ENCODE results near the gene CFAP57. TPM values are rescaled to one million over a fixed set of nuclear protein-coding genes. Genes with fewer than 3 reads are reported as not detected.
"Not testable (repeated sequence)": the region's sequence is repeated elsewhere in the genome, so short reads cannot be mapped to it uniquely, and the experiment has no call there.

The CFAP57 gene
- total and polyA plus RNA-seq, 8 donors, result 0.73 to 5.8 (median 3.5) TPM

DNA sequence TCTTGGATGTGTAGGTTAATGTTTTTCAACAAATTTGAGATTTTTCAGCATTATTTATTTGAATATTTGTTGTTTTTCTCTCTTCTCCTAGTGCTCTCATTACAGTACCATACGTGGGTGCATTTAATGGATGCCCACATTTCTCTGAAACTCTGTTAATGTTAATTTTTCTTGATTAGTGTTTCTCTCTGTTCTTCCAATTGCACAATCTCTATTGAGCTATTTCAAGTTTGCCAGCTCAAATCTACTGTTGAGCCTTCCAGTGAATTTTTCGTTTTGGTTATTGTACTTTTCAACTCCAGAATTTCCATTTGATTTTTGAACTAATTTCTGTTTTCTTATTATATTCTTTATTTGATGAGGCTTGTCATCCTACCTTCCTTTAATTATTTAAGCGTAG lies 31.7 kb downstream of the CFAP57 start:
- H3K9me3 ChIP-seq, result no peaks in the 10 kb centered on the region
- H3K36me3 ChIP-seq, result no peaks in the 10 kb centered on the region
- H3K27me3 ChIP-seq, result no peaks in the 10 kb centered on the region
- no peak overlapping the region for H3K27ac ChIP-seq
- TF ChIP-seq, protein P1, sequence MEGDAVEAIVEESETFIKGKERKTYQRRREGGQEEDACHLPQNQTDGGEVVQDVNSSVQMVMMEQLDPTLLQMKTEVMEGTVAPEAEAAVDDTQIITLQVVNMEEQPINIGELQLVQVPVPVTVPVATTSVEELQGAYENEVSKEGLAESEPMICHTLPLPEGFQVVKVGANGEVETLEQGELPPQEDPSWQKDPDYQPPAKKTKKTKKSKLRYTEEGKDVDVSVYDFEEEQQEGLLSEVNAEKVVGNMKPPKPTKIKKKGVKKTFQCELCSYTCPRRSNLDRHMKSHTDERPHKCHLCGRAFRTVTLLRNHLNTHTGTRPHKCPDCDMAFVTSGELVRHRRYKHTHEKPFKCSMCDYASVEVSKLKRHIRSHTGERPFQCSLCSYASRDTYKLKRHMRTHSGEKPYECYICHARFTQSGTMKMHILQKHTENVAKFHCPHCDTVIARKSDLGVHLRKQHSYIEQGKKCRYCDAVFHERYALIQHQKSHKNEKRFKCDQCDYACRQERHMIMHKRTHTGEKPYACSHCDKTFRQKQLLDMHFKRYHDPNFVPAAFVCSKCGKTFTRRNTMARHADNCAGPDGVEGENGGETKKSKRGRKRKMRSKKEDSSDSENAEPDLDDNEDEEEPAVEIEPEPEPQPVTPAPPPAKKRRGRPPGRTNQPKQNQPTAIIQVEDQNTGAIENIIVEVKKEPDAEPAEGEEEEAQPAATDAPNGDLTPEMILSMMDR (IDR thresholded peaks at IDR 0.05), result no peak
- intact Hi-C loops (cut with DNase I), result no loop called here
- ATAC-seq (no peak), DNase-seq (no peak)
- H3K4me3 ChIP-seq, result no peak overlapping the region
- H3K4me1 ChIP-seq, result peaks cover 8 to 17% of the 10 kb centered on the region in 2 donors

DNA sequence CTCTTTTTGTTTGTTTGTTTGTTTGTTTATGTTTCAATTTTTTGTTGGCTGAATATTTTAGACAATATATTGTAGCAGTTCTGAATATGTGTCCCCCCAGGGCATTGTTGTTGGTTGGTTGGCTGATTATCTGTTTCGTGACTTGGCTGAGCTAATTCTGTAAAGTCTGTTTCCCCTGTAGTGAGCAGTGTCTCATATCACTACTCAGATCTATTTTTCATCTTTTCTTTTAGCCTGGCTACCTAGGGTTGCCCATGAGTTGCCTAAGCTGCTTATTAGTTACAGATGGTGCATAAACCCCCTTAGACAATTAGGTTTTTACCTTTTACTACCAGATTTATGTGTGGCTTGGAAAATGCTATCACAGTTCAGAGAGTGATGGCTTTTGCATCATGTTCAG lies 32.3 kb downstream of the CFAP57 start:
- no peaks in the 10 kb centered on the region for H3K9me3 ChIP-seq
- TF ChIP-seq, protein P1 (IDR thresholded peaks at IDR 0.05), result no peak
- intact Hi-C loops (cut with DNase I), result no loop called here
- H3K27me3 ChIP-seq, result no peaks in the 10 kb centered on the region
- DNase-seq (no peak), ATAC-seq (no peak)
- H3K27ac ChIP-seq, result no peak overlapping the region
- no peaks in the 10 kb centered on the region for H3K36me3 ChIP-seq
- H3K4me3 ChIP-seq, result no peak overlapping the region
- H3K4me1 ChIP-seq, result peaks cover 8 to 17% of the 10 kb centered on the region in 2 donors

DNA sequence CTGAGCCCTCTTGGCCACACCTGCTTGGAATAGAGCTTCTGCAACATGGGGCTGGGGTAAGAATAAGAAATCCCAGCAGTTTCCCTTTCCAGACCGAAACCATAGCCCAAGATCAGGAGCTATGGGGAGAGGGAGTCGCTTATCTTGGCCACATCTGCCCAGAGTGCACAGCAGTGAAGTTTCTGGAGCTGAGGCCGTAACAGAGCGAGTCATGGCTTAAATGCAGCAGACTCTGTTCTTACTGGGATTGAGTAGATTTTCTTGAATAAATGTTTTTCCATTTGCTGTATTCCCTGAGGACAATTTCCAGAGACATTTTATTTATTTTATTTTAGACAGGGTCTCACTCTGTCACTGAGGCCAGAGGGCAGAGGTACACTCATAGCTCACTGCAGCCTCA lies 33.5 kb downstream of the CFAP57 start:
- H3K9me3 ChIP-seq, result no peaks in the 10 kb centered on the region
- DNase-seq (no peak), ATAC-seq (peak; percentile 19)
- H3K27ac ChIP-seq, result peak overlapping the region in 1 of 2 donors; percentile 71
- H3K4me3 ChIP-seq, result no peak overlapping the region
- peaks cover 8 to 17% of the 10 kb centered on the region in 2 donors for H3K4me1 ChIP-seq
- intact Hi-C loops (cut with DNase I), result no loop called here
- H3K27me3 ChIP-seq, result no peaks in the 10 kb centered on the region
- TF ChIP-seq, protein P1 (IDR thresholded peaks at IDR 0.05), result no peak
- H3K36me3 ChIP-seq, result no peaks in the 10 kb centered on the region

DNA sequence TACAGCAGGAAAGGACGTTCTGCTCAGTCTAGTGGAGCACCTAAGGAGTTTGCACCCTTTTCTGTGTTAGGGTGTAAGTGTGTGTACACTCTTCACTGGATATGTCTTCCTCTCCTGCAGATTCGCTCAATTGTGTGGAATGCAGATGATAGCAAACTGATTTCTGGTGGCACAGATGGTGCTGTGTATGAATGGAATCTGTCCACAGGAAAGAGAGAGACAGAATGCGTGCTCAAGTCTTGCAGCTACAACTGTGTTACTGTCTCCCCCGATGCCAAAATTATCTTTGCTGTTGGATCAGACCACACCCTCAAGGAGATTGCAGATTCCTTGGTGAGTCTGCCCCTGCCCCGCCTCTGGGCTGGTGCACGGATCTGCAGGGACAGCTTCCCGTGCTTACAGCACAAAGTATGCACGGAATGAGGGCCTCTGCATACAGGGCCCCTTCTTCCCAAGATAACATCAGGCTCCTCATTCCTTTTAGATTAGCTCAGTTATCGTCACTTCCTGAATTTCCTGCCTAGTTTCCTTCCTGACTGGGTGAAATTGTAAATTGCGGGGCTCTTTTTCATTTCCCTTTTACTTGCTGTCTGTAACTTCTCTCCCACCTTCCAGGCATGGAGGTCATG lies 34.6 kb downstream of the CFAP57 start:
- TF ChIP-seq, protein P1 (IDR thresholded peaks at IDR 0.05), result no peak
- H3K27me3 ChIP-seq, result no peaks in the 10 kb centered on the region
- H3K4me1 ChIP-seq, result peaks cover 8 to 17% of the 10 kb centered on the region in 2 donors
- intact Hi-C loops (cut with DNase I), result no loop called here
- H3K9me3 ChIP-seq, result no peaks in the 10 kb centered on the region
- H3K36me3 ChIP-seq, result no peaks in the 10 kb centered on the region
- DNase-seq (peak; percentile 31 to 78 (median 48)), ATAC-seq (peak; percentile 91)
- H3K27ac ChIP-seq, result peak overlapping the region; percentile 46 to 71
- H3K4me3 ChIP-seq, result no peak overlapping the region

DNA sequence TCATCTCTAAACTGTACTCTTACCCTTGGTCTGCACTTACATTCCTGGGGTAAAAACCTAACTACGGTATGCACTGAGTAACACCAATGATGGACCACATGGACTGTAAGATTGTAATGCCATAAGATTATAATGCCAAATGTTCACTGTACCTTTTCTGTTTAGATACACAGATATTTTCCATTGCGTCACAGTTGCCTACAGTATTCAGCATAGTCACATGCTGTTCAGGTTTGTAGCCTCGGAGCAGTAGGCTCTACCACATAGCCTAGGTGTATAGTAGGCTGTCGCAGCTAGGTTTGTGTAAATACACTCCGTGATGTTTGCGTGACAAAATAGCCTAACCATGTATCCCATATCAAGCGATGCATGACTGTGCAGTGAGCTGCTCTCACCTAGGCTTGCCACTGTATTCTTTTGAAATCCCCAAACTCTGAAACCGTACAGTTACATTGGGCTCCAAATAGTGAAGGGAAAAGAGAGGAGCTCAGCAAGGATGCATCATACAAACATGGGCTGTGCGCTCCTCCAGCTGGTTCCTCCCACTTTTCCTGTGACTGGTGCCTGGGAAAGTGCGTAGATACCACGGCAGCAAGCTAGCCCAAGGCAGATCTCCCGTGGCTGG lies 35.2 kb downstream of the CFAP57 start:
- Histone ChIP-seq H3K4me3 (no peak overlapping the region), H3K4me1 (peaks cover 8 to 17% of the 10 kb centered on the region in 2 donors), H3K36me3 (no peaks in the 10 kb centered on the region), H3K27ac (peak overlapping the region; percentile 46 to 71), H3K27me3 (no peaks in the 10 kb centered on the region), H3K9me3 (no peaks in the 10 kb centered on the region)
- TF ChIP-seq, protein P1 (IDR thresholded peaks at IDR 0.05), result no peak
- DNase-seq (no peak), ATAC-seq (peak; percentile 34)
- intact Hi-C loops (cut with DNase I), result no loop called here

DNA sequence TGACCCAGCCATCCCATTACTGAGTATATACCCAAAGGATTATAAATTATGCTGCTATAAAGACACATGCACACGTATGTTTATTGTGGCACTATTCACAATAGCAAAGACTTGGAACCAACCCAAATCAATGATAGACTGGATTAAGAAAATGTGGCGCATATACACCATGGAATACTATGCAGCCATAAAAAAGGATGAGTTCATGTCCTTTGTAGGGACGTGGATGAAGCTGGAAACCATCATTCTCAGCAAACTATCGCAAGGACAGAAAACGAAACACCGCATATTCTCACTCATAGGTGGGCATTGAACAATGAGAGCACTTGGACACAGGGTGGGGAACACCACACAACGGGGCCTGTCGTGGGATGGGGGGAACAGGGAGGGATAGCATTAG lies 36.1 kb downstream of the CFAP57 start:
- H3K9me3 ChIP-seq; H3K27ac ChIP-seq; intact Hi-C loops (cut with DNase I): not testable (repeated sequence)

More for the DNA sequence above, 36.1 kb downstream of the CFAP57 start:
- not testable (repeated sequence) for H3K4me3 ChIP-seq, ATAC-seq, H3K36me3 ChIP-seq, DNase-seq, H3K27me3 ChIP-seq
- peaks cover 8 to 17% of the 10 kb centered on the region in 2 donors for H3K4me1 ChIP-seq
